ENCODE results near the gene MPHOSPH9. TPM values are rescaled to one million over a fixed set of nuclear protein-coding genes. Genes with fewer than 3 reads are reported as not detected.
"Not testable (repeated sequence)": the region's sequence is repeated elsewhere in the genome, so short reads cannot be mapped to it uniquely, and the experiment has no call there.

Gene MPHOSPH9
- total RNA-seq, 1 donor from 2014 or later = 22.2 TPM

DNA sequence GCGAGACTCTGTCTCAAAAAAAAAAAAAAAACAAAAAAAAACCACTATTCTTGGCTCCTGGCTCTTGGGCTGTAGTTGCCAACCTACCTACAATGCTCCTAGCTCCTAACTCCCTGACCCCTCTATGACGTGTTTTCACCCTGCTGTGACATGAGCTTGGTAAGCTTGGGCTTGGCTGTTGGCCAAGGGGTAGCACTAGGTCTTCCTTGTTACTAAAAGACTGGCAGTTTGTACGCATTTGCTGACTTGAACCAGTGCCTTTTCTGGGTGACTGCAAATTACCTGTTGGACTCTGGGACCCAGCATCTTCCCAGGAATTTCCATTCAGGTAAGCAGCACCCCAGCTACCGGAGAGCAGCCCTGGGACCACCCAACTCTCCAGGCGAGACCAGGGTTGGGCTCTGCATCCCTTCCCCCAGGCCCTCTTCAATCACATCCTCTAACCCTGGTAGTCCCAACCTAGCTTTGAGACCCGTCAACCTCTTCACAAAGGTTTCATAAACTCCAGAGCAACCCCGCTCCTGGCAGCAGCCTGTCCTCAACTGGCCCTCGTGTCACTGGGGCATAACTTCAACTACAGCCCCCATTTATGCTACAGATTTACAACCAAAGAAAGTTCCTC lies 30.4 kb upstream of the MPHOSPH9 start:
- DNase-seq (ENCODE audit: low spot score) (no peak), ATAC-seq (no peak)

DNA sequence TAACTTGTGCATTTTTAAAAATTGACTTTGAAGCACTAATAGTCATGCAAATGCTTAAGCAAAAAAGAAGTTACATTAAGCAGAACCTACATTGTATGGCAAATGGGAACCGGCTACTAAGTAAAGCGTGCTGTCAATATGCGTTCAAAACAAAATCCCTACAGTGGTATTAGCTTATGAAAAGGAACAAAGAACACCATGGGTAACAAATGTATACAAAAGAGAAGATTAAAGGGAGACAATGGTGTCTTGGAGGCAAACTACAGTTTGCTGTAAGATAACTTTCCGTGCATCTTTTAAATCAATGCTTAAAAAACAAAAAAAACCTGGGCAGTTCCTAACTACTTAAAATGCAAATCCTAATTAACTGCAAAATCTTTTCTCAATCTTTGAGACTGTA lies 28.3 kb upstream of the MPHOSPH9 start:
- DNase-seq (ENCODE audit: low spot score) = no peak
- ATAC-seq = no peak

DNA sequence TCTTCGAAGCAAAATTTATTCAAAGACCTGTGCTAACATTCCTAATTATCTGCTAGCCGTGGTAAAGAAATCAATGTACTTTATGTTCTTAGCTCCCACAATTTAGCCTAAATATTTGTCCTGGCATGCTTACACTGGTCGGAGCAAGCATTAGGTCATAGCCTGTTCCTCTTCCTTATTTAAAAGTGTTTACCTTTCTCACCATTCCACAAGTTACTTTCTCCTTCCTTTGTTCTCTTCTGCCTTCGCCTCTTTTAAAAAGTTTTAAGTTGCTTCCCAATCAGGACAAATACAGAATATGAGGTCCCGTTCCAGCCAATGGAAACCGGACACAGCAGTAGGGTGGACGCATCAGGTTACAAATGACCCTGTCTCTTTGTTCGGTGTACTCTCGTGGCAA lies 27.1 kb upstream of the MPHOSPH9 start:
- DNase-seq (ENCODE audit: low spot score) (no peak), ATAC-seq (no peak)

DNA sequence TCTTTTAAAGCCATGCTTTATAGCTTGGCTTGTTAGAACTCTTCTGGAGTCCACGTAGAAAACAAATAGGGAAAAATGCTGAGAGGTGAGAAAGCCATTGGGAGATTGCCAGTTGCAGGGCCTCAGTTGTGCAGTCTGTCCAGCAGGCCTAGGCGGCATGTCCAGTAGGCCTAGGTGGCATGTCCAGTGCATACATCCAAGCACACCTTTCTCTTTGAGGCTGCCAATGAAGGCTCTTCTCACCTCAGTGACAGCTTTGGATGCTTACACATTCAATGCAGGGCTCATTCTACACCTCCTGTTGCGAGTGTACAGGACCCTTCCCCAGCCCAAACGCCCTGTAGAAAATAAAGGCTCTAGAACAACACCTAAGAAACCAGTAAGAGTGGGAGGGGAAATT lies 25.7 kb upstream of the MPHOSPH9 start:
- ATAC-seq (no peak), DNase-seq (ENCODE audit: low spot score) (no peak)

DNA sequence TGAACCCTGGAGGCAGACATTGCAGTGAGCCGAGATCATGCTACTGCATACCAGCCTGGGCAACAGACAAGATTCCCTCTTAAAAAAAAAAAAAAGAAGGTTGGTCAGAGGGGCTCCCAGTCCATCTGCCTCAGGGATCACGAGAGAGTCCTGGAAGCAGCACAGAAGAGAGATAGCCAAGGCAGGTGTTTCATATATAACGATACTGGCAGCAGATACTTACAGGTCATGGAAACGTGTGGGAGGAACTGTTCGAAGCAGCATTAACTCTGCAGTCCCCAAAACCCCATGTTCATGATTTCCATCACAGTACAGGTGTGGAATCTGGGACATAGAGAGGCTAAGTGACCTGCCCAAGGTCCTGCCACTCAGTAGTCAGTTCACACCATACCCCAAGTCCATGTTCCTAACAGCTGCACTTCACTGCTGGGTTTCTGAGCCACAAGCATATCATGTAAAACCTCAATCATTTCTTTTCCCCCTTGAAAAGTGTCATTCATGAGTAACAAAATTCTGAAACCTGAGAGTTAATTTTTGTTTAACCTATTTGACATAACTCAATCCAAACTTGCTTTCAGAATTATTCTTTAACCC lies 22.0 kb upstream of the MPHOSPH9 start:
- ATAC-seq (no peak), DNase-seq (ENCODE audit: low spot score) (no peak)

DNA sequence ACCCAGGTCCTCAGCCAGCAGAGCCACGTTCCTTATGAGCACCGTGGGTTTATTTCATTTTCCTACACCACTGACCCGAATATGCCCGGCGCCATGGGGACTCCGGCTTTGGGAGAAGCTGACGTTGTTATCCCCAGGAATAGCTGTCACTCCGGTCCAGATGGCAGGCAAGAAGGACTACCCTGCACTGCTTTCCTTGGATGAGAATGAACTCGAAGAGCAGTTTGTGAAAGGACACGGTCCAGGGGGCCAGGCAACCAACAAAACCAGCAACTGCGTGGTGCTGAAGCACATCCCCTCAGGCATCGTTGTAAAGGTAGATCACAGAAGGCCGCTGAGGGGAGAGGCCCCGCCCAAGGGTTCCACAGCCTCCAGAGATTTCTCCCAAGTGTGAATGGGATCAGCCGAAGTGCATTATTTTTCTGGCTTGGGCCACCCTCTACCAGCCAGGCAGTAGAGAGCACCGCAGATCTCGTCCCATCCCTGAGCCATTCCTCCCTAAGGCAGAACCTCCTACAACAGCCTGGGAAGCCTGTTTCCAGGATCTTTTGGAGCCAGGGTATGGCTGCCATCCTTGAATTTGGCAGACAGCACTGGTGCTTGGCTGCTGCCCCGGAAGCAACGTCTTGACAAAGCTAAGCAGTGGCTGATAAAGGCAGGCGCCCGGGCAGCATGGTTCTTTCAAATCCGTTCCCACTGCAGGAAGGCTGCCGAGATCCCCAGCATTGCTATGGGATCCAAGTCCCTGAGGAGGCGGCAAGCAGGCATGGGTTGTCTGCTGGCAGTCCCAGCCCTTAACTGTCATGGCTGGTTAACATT lies 20.9 kb upstream of the MPHOSPH9 start:
- ATAC-seq (no peak), DNase-seq (ENCODE audit: low spot score) (no peak)

DNA sequence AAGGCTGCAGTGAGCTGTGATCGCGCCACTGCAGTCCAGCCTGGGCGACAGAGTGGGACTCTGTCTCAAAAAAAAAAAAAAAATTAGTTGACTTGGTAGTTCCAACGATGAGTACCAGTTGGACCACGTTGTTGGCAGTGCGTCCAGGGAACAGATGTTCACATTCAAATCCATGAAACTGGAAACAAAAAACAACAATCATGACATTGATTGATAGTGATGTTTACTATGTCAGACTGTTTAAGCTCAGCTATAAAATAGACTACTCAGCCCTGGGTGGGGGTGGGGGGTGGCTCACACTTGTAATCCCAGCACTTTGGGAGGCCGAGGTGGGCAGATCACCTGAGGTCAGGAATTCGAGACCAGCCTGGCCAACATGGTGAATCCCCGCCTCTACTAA lies 19.4 kb upstream of the MPHOSPH9 start:
- not testable (repeated sequence) for DNase-seq (ENCODE audit: low spot score); ATAC-seq

DNA sequence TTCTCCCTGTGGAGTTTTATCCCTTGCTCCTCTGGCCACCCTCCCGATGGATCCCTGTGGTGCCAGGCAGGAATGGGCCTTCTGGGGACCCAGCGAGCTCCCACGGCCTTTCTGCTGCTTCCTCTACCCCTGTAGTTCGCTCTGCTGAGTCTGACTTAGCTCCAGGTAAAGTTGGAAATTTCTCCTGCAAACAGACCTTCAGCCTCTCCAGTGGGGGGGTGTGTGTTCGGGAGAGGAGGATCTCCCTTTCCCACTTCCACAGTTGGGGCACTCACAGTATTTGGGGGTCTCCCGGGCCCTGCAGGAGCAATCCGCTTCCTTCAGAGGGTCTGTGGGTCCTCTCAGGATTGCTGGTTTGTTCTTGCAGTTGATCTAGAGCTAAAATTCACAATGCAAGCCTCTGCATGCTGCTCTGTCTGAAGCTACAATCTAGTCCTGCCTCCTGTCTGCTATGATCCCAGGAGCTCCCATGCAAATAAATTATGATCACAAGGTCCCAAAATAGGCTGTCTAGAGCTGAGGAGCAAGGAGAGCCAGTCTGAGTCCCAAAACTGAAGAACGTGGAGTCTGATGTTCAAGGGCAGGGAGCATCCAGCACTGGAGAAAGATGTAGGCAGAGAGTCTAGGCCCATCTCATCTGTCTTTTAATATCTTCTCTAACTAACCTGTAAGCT lies 18.6 kb upstream of the MPHOSPH9 start:
- ATAC-seq = peak; percentile 60
- no peak for DNase-seq (ENCODE audit: low spot score)

DNA sequence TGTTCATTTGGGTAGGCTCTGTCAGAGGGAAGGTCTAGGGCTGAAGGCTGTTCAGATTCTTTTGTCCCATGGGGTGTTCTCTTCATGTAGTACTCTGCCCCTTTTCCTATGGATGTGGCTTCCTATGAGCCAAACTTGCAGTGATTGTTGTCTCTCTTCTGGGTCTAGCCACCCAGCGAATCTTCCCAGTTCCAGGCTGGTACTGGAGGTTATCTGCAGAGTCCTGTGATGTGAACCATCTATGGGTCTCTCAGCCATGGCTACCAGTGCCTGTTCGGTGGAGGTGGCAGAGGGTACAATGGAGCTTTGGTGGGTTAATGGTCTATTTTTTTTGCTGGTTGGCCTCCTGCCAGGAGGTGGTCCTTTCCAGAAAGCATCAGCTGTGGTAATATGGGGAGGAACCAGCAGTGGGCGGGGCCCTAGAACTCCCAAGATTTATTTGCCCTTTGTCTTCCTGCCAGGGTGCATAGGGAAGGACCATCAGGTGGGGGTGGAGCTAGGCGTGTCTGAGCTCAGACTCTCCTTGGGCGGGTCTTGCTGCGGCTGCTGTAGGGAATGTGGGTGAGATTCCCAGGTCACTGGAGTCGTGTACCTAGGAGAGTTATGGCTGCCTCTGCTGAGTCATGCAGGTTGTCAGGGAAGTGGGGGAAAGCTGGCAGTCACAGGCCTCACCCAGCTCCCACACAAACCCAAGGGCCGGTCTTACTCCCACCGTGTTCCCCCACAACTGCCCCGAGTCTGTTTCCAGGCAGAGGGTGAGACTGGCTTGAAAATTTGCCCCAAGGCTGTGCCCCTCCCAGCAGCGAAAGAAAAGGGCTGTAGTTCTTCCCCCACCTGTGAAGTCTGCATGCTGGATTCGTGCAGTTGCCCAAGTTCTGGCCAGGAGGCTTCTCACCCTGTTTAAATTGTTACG lies 17.8 kb upstream of the MPHOSPH9 start:
- no peak for DNase-seq (ENCODE audit: low spot score)

DNA sequence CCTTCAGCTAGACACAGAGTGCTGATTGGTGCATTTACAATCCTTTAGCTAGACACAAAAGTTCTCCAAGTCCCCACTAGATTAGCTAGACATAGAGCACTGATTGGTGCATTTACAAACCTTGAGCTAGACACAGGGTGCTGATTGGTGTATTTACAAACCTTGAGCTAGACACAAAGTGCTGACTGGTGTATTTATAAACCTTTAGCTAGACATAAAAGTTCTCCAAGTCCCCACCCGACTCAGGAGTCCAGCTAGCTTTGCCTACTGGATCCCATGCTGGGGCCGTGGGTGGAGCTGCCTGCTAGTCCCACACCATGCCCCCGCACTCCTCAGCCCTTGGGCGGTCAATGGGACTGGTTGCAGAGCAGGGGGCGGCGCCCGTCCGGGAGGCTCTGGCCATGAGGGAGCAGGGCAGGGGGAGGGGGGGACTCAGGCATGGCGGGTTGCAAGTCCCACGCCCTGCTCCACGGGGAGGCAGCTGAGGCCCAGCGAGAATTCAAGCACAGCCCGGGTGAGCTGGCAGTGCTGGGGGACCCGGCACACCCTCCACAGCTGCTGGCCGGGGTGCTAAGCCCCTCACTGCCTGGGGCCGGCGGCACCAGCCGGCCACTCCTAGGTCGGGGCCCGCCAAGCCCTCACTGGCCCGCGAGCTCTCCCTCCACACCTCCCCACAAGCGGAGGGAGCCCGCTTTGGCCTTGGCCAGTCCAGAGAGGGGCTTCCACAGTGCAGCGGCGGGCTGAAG lies 16.2 kb upstream of the MPHOSPH9 start:
- not testable (repeated sequence) for DNase-seq (ENCODE audit: low spot score); ATAC-seq

More for the DNA sequence above, 17.8 kb upstream of the MPHOSPH9 start:
- peak; percentile 73 for ATAC-seq

DNA sequence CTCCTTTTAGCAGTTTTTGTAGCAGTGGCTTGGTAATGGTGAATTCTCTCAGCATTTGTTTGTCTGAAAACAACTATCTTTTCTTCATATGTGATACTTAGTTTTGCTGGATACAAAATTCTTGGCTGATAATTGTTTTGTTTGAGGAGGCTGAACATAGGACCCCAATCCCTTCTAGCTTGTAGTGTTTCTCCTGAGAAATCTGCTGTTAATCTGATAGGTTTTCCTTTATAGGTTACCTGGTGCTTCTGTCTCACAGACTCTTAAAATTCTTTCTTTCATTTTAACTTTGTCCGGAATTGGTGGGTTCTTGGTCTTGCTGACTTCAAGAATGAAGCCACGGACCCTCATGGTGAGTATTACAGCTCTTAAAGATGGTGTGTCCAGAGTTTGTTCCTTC lies 15.2 kb upstream of the MPHOSPH9 start:
- not testable (repeated sequence) for ATAC-seq

DNA sequence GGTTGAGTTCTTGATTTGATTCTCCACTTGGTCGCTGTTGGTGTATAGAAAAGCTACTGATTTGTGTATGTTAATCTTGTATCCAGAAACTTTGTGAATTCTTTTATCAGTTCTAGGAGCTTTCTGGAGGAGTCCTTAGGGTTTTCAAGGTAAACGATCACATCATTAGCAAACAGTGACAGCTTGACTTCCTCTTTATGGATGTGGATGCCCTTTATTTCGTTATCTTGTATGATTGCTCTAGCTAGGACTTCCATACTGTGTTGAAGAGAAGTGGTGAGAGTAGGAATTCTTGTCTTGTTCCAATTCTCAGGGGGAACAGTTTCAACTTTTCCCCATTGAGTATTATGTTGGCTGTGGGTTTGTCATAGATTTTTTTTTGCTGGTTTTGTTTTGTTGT lies 12.7 kb upstream of the MPHOSPH9 start:
- DNase-seq (ENCODE audit: low spot score) (no peak), ATAC-seq (no peak)

More for the DNA sequence above, 15.2 kb upstream of the MPHOSPH9 start:
- not testable (repeated sequence) for DNase-seq (ENCODE audit: low spot score)

DNA sequence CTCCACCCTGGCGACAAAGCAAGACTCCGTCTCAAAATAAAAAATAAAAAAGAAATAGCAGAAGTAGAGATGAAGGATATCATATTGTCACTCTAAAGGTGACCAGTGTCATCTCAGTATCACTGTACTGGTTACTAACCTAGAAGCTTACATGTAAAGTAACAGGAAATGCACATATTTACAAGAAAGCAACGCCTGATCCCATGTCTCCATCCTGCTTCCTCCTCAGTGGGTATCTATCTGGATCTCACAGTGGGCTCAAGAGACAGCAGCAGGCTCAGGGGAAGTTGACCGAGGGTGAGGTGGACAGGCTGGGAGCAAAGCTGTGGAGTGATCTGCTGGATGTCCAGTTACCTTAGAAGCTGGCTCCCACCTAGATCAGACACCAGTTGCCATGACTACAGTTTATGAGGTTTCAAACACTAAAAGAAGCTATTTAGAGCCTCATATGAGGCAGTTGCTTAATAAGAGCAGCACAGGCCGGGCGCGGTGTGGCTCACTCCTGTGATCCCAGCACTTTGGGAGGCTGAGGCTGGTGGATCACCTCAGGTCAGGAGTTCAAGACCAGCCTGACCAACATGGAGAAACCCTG lies 10.8 kb upstream of the MPHOSPH9 start:
- ATAC-seq (no peak), DNase-seq (ENCODE audit: low spot score) (no peak)

DNA sequence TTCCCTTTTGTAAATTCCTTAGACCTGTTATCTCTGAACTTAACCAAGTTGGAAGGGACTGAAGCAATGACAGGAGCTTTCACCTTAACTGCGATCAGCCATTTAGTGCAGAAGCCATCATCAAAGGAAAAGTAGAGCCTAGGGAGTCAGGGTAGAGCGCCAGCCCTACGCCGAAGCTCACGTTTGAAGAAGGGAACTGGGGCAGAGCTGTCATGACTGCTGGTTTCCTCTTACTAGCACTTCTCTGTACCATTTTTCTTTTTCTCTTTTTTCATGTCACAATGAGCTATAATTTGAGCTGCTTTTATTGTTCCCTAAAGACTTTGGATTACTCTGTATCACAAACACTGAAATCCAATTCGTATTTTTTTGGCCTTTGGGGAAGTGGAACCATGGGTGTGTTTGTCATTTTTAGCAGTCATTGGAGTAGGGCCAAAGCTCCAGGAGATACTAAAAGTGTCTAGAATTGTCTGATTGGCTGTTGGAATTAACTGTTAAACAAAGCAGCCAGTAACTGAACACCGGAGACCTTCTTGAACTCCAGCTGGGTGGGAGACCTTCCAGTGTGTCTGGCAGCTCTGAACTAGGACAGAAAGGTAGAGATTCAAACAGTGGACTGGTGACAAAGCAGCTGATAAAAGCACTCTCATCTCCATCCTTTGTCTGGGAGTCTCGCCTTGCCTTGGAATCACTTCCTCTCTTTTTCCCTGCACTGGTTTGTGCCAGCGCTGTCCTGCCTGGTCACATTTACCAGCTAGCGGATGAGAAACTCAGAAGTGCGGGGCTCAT lies 9.4 kb upstream of the MPHOSPH9 start:
- DNase-seq (ENCODE audit: low spot score) (no peak), ATAC-seq (peak; percentile 26)

DNA sequence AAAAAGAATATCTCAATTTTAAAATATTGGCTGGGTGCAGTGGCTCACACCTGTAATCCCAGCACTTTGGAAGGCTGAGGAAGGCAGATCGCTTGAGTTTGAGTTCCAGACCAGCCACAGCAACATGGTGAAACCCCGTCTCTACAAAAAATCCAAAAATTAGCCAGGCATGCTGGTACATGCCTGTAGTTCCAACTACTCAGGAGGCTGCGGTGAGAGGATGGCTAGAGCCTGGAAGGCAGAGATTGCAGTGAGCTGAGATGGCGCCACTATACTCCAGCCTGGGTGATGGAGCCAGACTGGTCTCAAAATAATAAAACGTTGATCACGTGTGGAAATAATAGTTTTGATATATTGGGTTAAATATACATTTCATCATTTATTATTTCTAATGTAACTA lies 6.0 kb upstream of the MPHOSPH9 start:
- ATAC-seq = no peak
- DNase-seq (ENCODE audit: low spot score) = no peak

DNA sequence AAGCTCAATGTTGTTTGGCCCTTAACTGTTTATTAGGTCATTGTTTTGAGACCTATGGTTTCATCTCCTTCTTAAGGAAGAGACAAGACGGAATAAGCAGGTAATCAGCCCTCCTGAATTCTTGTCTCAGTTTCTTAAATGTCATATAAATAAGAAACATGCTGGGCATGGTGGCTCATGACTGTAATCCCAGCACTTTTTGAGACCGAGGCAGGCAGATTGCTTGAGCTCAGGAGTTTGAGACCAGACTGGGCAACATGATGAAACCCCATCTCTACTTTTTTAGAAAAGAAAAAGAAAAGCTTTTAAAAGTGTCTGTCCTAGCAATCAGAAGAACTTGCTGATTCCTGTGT lies 5.4 kb upstream of the MPHOSPH9 start:
- no peak for DNase-seq (ENCODE audit: low spot score)
- ATAC-seq = no peak

DNA sequence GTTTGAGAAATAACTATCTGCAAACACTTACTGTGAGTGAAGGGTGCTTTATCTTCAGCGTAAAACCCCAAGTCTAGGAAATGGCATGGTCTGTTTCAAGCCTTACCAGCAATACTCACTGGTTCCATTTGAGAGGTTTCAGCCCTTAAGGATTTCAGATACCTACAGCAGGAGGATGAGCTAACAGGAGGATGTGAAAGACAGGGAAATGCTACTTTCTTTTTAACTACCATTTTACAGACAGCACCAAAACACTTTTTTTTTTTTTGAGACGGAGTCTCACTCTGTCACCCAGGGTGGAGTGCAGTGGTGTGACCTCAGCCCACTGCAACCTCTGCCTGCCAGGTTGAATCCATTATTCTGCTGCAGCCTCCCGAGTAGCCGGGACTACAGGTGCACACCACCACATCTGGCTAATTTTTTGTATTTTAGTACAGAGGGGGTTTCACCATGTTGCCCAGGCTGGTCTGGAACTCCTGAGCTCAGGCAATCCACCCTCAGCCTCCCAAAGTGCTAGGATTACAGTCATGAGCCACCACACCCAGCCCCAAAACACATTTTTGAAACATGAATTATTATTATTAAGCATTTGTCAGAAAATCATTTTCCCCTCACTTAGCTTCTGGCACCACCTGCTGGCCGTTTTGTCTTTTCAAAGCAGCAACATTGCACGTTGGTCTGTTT lies 4.8 kb upstream of the MPHOSPH9 start:
- DNase-seq (ENCODE audit: low spot score) = peak; percentile 55
- ATAC-seq = peak; percentile 39
